Measurements from ENCODE around the gene FAM53C. TPM values are rescaled to one million over a fixed set of nuclear protein-coding genes. Genes with fewer than 3 reads are reported as not detected.

FAM53C gene
- total and polyA plus RNA-seq, 10 of the 15 experiments (the other 5 are each of a cell fraction or from before 2014, with no cell fraction given), result 8.0 to 31.3 (median 24.0) TPM

DNA sequence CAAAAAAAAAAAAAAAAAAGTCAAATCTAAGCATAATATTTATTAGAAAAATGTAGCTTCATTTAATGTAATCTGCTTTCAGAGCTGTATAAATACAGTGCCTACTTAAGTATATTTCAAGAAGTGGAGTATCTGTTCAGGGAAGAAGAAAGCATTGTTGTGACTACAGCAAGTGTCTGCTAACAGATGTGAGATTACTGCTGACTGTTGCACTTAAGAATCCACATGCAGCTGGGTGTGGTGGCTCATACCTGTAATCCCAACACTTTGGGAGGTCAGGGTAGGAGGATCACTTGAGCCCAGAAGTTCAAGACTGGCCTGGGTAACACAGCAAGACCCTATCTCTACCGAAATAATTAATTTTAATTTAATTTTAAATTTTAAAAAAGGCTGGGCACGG is 33.4 kb downstream of the FAM53C start:
- ChIA-PET POLR2A (interaction anchor here (0.7 to 2.8 kb wide), 3 partner anchors 18 to 1228 kb away, joined by 6 to 13 read pairs (median 7); partner anchors contain the start of gene KDM3B), CTCF (interaction anchor here (0.9 to 5.9 kb wide), 4 partner anchors 18 to 335 kb away, joined by 3 to 64 read pairs (median 10); partner anchors contain the start of gene KDM3B), RAD21 (ENCODE audit: unreplicated experiment) (no interaction called here), SMC1A (ENCODE audit: uncharacterized antibody, unreplicated experiment) (interaction anchor here (0.6 to 5.6 kb wide), 6 partner anchors 17 to 1637 kb away, joined by 3 to 36 read pairs (median 4); partner anchors contain the start of gene KDM3B)
- Histone ChIP-seq H2AFZ (ENCODE audit: control insufficient read depth, low read depth, low read length) (no peak overlapping the region), H3K4me2 (ENCODE audit: control insufficient read depth, insufficient read depth) (no peak overlapping the region), H3K27me3 (replicated peaks in 1 of 2; ENCODE audit: control insufficient read depth in 2 of 2, insufficient read depth in 2 of 2, low read length in 1 of 2) (no peaks in the 10 kb centered on the region), H3K9ac (ENCODE audit: control insufficient read depth, insufficient read depth, low read length) (no peak overlapping the region), H3K4me1 (ENCODE audit: control insufficient read depth, insufficient read depth, low read length) (peaks cover 18% of the 10 kb centered on the region; the same call in 1 of the 2 replicates), H3K36me3 (ENCODE audit: control insufficient read depth in 2 of 2, insufficient read depth in 2 of 2, low read length in 1 of 2) (peaks cover 0 to 9% of the 10 kb centered on the region in 2 experiments; a peak in 3 of 4 replicates), H3K9me3 (replicated peaks; ENCODE audit: control insufficient read depth, insufficient read depth, low read length) (no peaks in the 10 kb centered on the region), H4K20me1 (ENCODE audit: control insufficient read depth, insufficient read depth) (no peaks in the 10 kb centered on the region), H3K4me3 (no peak overlapping the region), H3K79me2 (ENCODE audit: control insufficient read depth, insufficient read depth, low read length) (peaks cover 50% of the 10 kb centered on the region), H3K27ac (ENCODE audit: control insufficient read depth, insufficient read depth) (peak overlapping the region; percentile 19; the same call in 1 of the 2 replicates)
- FAIRE-seq (no peak), DNase-seq (ENCODE audit: low read depth, low spot score) (no peak), ATAC-seq (no peak; the same call in 2 of the 3 replicates)
- in situ Hi-C loops (cut with MboI) (no loop called here), intact Hi-C loops (cut with micrococcal nuclease; ENCODE audit: unreplicated experiment) (no loop called here)
- BruUV-seq (replicated peaks), result no TSS peak
- 100% methylated on average over 2 of the region's 2 CpGs for WGBS (ENCODE audit: insufficient coverage, insufficient replicate concordance, low lambda C conversion rate, missing lambda C conversion rate)
- TF ChIP-seq, protein P1, sequence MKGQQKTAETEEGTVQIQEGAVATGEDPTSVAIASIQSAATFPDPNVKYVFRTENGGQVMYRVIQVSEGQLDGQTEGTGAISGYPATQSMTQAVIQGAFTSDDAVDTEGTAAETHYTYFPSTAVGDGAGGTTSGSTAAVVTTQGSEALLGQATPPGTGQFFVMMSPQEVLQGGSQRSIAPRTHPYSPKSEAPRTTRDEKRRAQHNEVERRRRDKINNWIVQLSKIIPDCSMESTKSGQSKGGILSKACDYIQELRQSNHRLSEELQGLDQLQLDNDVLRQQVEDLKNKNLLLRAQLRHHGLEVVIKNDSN (IDR thresholded peaks at IDR 0.05; ENCODE audit: borderline replicate concordance, extremely low read length, insufficient read depth, low read depth, low read length), result no peak
- TF ChIP-seq SUPT20H (IDR thresholded peaks at IDR 0.05; ENCODE audit: borderline replicate concordance, control insufficient read depth, low read depth, low read length) (no peak), STAT1 (conservative IDR thresholded peaks at IDR 0.05) (no peak), E2F8 (IDR thresholded peaks at IDR 0.05; ENCODE audit: low read depth, partially characterized antibody) (no peak), CEBPZ (IDR thresholded peaks at IDR 0.05; ENCODE audit: low read depth, low read length) (no peak), KLF5 (IDR thresholded peaks at IDR 0.05; ENCODE audit: partially characterized antibody) (no peak), POU2F2 (IDR thresholded peaks at IDR 0.05; ENCODE audit: borderline replicate concordance, low read depth, low read length) (no peak), DPF2 (IDR thresholded peaks at IDR 0.05) (no peak), CHD1 (IDR thresholded peaks at IDR 0.05; ENCODE audit: low read depth, low read length) (no peak), MYB (IDR thresholded peaks at IDR 0.05; ENCODE audit: borderline replicate concordance, low read depth, low read length) (no peak)
- TF ChIP-seq, protein P2, sequence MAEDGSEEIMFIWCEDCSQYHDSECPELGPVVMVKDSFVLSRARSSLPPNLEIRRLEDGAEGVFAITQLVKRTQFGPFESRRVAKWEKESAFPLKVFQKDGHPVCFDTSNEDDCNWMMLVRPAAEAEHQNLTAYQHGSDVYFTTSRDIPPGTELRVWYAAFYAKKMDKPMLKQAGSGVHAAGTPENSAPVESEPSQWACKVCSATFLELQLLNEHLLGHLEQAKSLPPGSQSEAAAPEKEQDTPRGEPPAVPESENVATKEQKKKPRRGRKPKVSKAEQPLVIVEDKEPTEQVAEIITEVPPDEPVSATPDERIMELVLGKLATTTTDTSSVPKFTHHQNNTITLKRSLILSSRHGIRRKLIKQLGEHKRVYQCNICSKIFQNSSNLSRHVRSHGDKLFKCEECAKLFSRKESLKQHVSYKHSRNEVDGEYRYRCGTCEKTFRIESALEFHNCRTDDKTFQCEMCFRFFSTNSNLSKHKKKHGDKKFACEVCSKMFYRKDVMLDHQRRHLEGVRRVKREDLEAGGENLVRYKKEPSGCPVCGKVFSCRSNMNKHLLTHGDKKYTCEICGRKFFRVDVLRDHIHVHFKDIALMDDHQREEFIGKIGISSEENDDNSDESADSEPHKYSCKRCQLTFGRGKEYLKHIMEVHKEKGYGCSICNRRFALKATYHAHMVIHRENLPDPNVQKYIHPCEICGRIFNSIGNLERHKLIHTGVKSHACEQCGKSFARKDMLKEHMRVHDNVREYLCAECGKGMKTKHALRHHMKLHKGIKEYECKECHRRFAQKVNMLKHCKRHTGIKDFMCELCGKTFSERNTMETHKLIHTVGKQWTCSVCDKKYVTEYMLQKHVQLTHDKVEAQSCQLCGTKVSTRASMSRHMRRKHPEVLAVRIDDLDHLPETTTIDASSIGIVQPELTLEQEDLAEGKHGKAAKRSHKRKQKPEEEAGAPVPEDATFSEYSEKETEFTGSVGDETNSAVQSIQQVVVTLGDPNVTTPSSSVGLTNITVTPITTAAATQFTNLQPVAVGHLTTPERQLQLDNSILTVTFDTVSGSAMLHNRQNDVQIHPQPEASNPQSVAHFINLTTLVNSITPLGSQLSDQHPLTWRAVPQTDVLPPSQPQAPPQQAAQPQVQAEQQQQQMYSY (CRISPR knock-in tag; IDR thresholded peaks at IDR 0.05), result no peak

All from GM12878 (cell line).